GM18909 (cell line): ENCODE measurements around the gene RIN3.

Experiments used
- ATAC-seq: cut with Tn5 transposase; IDR thresholded peaks from one replicate; pipeline ENCODE4 v1.9.1; 2021; ENCODE audit warnings: mild to moderate bottlenecking; ENCODE audit not compliant: unreplicated experiment, poor library complexity

RIN3 gene

GRCh38 chr14:92570674-92571262 lies 57.2 kb downstream of the RIN3 start:
- no peak for ATAC-seq

GRCh38 chr14:92572050-92572449 lies 58.5 kb downstream of the RIN3 start:
- ATAC-seq: no peak

- ATAC-seq: no peak
Measured at GRCh38 chr14:92573761-92574498, 60.3 kb downstream of the RIN3 start.

- ATAC-seq: no peak
Measured at GRCh38 chr14:92575061-92575747, 61.6 kb downstream of the RIN3 start.

- no peak for ATAC-seq
Measured at GRCh38 chr14:92575748-92576303, 62.2 kb downstream of the RIN3 start.

- peak; percentile 78 for ATAC-seq
Measured at GRCh38 chr14:92577321-92577742, 63.8 kb downstream of the RIN3 start.

- no peak for ATAC-seq
Measured at GRCh38 chr14:92578511-92578910, 64.9 kb downstream of the RIN3 start.

- no peak for ATAC-seq
Measured at GRCh38 chr14:92579244-92579936, 65.8 kb downstream of the RIN3 start.

GRCh38 chr14:92581206-92581605 lies 67.6 kb downstream of the RIN3 start:
- ATAC-seq: no peak

GRCh38 chr14:92581966-92582566 lies 68.5 kb downstream of the RIN3 start:
- ATAC-seq: no peak

GRCh38 chr14:92582706-92583452 lies 69.3 kb downstream of the RIN3 start:
- ATAC-seq: peak; percentile 49

- no peak for ATAC-seq
Measured at GRCh38 chr14:92584220-92584619, 70.6 kb downstream of the RIN3 start.

GRCh38 chr14:92584816-92585215 lies 71.2 kb downstream of the RIN3 start:
- no peak for ATAC-seq

- no peak for ATAC-seq
Measured at GRCh38 chr14:92585981-92586937, 72.7 kb downstream of the RIN3 start.

- no peak for ATAC-seq
Measured at GRCh38 chr14:92586963-92587699, 73.5 kb downstream of the RIN3 start.

GRCh38 chr14:92587700-92588085 lies 74.1 kb downstream of the RIN3 start:
- no peak for ATAC-seq

GRCh38 chr14:92589213-92589852 lies 75.8 kb downstream of the RIN3 start:
- ATAC-seq: no peak
